ENCODE results near the gene AKR1C3. TPM values are rescaled to one million over a fixed set of nuclear protein-coding genes. Genes with fewer than 3 reads are reported as not detected.

Gene AKR1C3
- total RNA-seq, 1 experiment from 2014 or later, result 3.0 TPM

DNA sequence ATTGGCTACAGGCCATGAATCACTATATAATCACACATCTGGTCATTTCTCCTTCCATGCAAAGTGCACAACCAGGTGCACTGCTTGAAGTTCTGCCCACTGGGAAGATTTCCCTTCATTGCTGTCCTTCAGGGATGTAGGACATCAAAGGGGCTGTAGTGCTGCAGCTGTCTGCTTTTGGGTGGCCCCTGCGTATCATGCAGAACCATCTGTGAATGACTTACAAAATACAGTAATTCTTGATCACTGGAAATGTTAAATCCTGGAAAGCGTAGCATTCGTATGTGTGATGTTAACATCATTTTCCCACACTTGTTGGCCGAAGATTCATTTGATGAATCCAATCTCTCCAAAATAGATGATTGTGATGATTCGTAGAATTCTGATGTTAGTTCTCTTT lies 22.4 kb downstream of the AKR1C3 start:
- Histone ChIP-seq H3K9me3 (ENCODE audit: control insufficient read depth in 1 of 2, insufficient read depth in 1 of 2, low read depth in 1 of 2, low read length in 2 of 2) (no peaks in the 10 kb centered on the region; a peak in 1 of 4 replicates), H3K79me2 (ENCODE audit: insufficient read depth, low read length) (no peaks in the 10 kb centered on the region), H3K4me1 (ENCODE audit: control insufficient read depth in 1 of 2, insufficient read depth in 2 of 2, low read length in 2 of 2) (no peaks in the 10 kb centered on the region), H3K4me2 (ENCODE audit: low read length) (no peak overlapping the region), H4K20me1 (ENCODE audit: insufficient read depth) (no peaks in the 10 kb centered on the region), H2AFZ (ENCODE audit: low read depth, low read length, poor library complexity, severe bottlenecking) (no peak overlapping the region), H3K27ac (ENCODE audit: low read depth, low read length) (no peak overlapping the region), H3K9me2 (ENCODE audit: insufficient read depth) (no peaks in the 10 kb centered on the region), H3K36me3 (ENCODE audit: control insufficient read depth in 1 of 2, insufficient read depth in 2 of 2, low read length in 2 of 2) (no peaks in the 10 kb centered on the region), H3K4me3 (replicated peaks in 1 of 2; ENCODE audit: low read depth in 1 of 2, low read length in 2 of 2) (no peak overlapping the region), H3K9ac (ENCODE audit: low read length) (no peak overlapping the region), H3K27me3 (ENCODE audit: insufficient read depth, low read length) (no peaks in the 10 kb centered on the region)
- no TSS peak for BruUV-seq (replicated peaks)
- ChIA-PET CTCF (no interaction called here), RAD21 (ENCODE audit: low non-redundant PET in 1 of 2, low total read pairs in 2 of 2, uncharacterized antibody in 2 of 2, unreplicated experiment in 2 of 2) (no interaction called here), POLR2A (no interaction called here)
- intact Hi-C loops (cut with micrococcal nuclease), result no loop called here
- ATAC-seq (no peak), DNase-seq (ENCODE audit: low read depth, low spot score) (no peak)
- TF ChIP-seq MAX (IDR thresholded peaks at IDR 0.05), result no peak
- no peak for TF ChIP-seq ZFX (IDR thresholded peaks at IDR 0.05)
- no peak for TF ChIP-seq EZH2phosphoT487 (IDR thresholded peaks at IDR 0.05; ENCODE audit: borderline replicate concordance)
- no peak for TF ChIP-seq ATF3 (IDR thresholded peaks at IDR 0.05)
- no peak for TF ChIP-seq EGR1 (IDR thresholded peaks at IDR 0.05; ENCODE audit: low read depth)
- TF ChIP-seq FOSL1 (IDR thresholded peaks at IDR 0.05; ENCODE audit: low read depth), result no peak
- TF ChIP-seq YY1 (IDR thresholded peaks at IDR 0.05; ENCODE audit: extremely low read depth, insufficient replicate concordance, low read depth, low read length), result no peak
- TF ChIP-seq, protein P1, sequence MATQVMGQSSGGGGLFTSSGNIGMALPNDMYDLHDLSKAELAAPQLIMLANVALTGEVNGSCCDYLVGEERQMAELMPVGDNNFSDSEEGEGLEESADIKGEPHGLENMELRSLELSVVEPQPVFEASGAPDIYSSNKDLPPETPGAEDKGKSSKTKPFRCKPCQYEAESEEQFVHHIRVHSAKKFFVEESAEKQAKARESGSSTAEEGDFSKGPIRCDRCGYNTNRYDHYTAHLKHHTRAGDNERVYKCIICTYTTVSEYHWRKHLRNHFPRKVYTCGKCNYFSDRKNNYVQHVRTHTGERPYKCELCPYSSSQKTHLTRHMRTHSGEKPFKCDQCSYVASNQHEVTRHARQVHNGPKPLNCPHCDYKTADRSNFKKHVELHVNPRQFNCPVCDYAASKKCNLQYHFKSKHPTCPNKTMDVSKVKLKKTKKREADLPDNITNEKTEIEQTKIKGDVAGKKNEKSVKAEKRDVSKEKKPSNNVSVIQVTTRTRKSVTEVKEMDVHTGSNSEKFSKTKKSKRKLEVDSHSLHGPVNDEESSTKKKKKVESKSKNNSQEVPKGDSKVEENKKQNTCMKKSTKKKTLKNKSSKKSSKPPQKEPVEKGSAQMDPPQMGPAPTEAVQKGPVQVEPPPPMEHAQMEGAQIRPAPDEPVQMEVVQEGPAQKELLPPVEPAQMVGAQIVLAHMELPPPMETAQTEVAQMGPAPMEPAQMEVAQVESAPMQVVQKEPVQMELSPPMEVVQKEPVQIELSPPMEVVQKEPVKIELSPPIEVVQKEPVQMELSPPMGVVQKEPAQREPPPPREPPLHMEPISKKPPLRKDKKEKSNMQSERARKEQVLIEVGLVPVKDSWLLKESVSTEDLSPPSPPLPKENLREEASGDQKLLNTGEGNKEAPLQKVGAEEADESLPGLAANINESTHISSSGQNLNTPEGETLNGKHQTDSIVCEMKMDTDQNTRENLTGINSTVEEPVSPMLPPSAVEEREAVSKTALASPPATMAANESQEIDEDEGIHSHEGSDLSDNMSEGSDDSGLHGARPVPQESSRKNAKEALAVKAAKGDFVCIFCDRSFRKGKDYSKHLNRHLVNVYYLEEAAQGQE (IDR thresholded peaks at IDR 0.05; ENCODE audit: low read depth), result no peak
- no peak for TF ChIP-seq POLR2A (IDR thresholded peaks at IDR 0.05; ENCODE audit: borderline replicate concordance, extremely low read depth, insufficient read depth, insufficient read length)
